HG02571 (cell line): ENCODE measurements around the gene ULK4.

Source experiments
- ATAC-seq: cut with Tn5 transposase; IDR thresholded peaks from one replicate; pipeline ENCODE4 v1.9.1; 2021; ENCODE audit warnings: mild to moderate bottlenecking, moderate library complexity; ENCODE audit not compliant: unreplicated experiment

Gene ULK4

DNA sequence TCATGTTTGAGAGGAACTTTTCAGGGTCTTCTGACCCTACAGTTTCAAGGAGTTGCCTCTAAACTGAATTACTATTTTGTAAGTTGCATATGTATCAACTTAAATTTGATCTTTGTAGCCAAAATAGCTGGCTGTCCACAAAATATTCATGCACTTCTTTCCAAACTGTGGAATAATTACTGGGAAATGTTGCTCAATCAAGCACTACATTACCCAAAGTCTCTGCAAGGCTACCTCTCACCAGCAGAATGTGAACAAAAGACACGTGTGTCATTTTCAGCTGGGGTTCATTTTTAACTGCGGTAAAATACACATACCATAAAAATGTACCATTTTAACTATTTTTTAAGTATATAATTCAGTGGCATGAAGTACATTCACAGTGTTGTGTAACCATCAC lies 442.2 kb downstream of the ULK4 start:
- no peak for ATAC-seq

DNA sequence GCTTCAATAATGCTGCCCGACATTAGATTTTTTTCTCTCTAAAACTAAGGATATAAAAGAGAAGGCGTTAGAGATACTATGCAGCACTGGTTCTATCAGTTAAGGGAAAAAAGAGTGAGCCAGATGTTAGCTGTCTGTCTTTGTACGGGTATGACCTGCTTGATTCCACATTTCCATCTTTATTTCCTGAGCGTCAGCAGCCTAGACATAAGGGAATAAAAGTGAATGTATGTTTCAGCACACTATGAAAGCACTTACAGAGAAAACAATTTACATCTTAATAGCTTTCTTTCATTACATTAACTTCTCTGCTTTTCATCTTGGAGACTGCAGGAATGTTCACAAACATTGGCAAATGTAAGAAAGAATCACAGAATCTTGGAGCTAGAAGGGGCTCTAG lies 443.3 kb downstream of the ULK4 start:
- ATAC-seq = no peak

DNA sequence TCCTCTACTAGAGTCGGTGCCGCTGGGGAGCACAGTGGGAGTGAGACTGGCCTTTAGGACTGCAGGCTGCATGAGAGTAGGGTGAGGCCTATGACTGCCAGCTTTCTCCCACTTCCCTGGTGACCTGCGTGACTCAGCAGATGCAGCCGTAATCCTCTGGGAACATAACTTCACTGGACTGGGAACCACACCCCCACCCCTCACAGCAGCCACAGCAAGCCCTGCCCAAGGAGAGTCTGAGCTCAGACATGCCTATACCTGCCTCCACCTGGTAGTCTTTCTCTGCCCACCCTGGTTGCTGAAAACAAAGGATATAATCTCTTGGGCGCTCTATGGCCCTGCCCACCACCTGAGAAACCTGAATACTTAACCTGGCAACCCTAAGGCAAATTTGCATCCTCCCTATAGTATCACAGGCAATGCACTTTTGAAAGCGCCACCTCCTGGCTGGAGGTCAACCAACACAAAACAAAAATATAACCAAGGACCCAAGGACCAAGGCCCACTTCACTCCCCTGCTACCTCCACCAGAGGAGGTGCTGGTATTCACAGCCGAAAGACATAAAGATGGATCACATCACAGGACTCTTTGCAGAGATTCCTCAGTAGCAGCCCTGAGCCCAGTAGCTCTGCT lies 453.7 kb downstream of the ULK4 start:
- ATAC-seq = no peak

DNA sequence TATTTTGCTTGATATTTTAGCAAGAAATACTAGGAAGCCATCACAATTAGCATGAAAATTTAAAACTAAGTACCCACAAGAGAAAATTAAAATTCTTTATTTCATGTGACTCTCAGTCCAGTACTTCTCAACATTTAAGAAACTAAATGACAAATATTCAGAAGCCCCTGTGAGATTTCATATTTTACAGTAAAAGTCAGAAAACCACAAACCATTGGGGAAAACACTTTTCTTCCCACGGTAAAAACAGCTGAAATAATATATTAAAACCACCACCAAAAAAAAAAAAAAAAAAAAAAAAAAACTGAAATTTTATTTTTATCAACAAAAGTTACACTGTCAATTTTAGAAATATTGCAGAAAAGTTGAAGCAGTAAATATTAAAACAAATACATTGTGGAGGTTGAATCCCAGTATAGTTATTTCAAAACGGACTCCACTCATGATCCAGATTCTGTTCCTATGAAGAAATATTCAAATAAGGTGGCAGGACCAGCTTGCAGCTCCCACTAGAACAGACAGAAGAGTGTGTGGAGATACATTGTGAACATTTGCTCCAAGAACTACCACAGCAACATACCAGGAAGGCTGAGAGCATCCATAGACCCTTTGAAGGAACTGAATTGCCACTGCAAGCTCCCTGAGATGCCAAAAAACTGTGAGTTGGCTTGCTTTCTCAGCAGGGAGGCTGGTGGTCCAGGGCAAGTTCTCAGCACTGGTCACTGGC lies 454.4 kb downstream of the ULK4 start:
- ATAC-seq = no peak

DNA sequence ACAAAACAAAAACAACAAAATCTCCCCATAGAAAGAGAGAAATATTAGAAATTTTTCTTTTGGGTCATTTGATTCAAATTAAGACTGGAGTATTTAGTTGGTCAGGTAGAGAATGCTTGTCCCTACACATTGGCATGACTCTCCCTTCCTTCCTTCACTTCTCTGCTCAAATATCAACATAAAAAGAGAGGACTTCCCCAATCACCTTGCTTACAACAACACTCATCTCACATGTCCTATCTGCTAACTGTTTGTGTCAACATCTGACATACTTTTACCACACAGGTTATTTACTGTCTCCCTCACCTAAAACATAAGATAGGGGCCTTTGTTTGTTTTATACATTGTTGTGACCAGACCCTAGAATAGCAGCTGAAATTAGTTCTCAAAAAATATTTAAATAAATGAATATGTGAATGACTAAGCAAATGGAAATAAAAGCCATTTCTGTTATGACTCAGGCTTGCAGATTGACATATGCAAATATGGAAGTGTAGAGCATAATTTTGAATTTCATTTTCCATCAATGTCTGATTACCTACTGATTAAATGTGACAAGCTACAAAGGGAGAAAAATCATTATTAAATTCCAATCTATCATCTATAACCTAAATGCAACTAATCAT lies 457.8 kb downstream of the ULK4 start:
- no peak for ATAC-seq

DNA sequence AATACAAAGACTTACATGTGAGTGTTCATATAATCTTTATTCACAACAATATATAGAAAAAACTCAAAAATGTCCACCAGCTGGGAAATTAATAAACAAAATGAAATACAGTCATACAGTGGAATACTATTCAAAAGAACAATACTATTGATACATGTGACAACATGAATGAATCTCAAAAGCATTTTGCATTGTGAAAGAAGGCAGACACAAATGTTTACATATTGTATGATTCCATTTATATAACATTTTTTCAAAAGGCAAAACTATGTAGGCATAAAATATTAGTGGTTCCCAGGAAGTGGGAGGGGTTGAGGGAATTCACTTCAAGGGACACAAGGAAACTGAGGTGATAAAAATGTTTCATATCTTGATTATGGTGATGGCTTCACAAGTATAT lies 459.4 kb downstream of the ULK4 start:
- no peak for ATAC-seq

DNA sequence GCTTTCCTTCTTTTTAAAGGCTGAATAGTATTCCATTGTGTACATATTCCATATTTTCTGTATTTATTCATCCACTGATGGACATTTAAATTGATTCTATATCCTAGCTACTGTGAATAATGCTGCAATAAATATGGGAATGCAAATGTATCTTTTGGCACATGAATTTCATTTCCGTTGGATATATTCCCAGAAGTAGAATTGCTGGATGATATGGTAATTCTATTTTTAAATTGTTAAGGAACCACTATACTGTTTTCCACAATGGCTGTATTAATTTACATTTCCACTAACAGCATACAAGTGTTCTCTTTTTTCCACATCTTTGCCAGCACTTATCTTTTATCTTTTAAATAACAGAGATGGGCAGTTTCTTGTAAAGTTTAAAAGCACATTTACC lies 459.9 kb downstream of the ULK4 start:
- ATAC-seq = no peak

DNA sequence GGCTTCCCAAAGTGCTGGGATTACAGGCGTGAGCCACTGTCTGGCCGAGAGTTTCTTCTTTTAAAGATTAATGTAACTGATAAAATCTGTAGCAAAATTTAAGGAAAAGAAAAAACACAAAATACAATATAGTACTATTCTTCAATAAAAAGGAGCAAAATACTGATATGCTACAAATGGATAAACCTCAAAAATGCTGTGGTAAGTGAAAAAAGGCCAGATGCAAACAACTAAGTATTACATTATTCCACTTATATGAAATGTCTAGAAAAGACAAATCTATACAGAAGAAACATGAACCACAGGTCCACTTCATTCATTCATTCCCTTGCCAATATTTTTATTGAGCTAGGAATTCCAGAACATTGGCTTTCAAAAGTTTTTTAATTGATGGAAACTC lies 463.1 kb downstream of the ULK4 start:
- no peak for ATAC-seq

DNA sequence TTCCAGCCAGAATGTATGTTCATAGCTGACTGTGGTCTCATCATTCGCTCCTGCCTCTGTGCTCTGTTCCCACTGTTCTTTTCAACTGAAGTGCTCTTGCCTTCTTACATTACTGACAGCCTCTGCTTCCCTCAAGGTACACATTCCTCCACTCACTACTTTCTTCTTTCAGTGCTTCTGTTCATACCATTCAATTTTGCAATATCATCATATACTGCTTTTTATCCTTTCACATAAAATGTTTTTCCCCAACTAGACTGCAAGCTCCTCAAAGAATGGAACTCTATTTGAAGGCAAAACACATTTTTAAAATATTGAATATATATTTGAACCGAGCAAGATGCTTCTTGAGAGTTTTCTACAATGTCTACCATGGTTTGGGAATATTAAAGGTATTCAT lies 471.5 kb downstream of the ULK4 start:
- ATAC-seq = no peak

DNA sequence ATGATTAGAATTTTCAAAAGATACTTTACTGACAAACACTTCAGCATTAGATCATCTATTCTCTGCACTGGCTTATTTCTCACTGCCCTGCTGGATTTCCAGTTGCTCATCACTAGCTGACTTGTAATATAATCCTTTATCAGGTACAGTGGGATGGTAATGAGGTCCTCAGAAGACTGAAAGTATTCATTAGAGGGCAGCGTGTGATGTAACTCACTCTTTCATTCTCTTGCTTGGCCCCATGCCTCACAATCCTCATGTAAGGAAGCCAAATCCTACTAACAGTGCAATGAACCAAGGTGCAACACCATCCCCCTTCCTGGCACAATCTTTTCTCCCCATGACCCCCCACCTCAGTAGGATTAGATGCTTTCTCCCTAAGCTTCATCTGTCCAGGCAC lies 472.7 kb downstream of the ULK4 start:
- ATAC-seq = no peak

DNA sequence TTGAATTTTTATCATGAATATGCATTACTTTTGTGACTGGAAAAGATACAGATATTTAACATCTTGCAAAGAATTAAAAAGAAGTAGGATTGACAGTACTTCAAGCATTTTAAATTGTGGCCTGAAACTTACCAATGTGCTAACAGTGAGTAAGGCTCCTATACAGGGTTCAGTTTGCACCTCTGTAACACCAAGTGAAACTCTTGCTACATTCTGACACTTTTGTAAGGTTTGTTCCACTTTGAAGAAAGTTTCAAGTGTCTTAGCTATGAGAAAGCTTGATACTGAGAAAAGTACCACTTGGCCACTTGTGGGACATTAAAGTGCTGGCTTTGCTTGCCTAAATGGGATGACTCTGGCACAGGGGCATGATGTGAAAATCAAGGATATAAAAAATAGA lies 473.4 kb downstream of the ULK4 start:
- ATAC-seq = no peak

DNA sequence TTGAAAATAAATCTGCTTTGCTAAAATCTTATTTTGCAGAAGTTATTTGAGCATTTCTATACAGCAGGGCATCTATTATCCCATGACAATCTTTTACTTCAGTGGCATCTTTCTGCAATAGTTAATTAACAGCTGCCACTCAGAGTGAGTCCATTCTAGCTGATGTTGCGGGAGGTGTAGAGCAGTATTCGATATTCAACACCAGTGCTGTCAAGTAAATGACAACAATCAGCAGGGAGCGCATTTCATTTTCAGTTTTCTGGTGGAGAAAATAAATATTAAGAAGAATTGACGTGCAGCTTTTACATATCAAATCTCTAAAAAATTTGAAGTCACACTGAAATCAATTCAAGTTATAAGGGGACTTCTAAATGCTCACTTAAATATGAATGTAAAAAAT lies 476.4 kb downstream of the ULK4 start:
- ATAC-seq = no peak

DNA sequence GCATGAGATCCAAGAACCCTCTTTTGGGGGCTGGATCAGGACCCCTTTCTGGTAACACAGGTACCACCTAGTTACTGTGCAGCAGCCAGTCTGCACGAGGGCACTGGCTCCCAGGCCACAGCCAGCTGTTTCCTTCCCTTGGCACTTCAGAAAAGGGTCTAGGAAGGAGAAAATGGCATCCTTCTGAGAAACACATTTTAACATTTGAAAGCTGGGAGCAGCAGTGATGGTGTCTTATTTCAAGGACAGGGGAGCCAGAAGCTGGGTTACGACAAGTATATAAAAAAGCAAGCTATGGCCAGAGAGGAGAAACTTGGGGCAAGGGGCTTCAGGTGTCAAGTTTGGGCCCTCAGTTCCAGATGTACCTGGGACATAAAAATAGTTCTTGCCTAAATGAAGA lies 479.8 kb downstream of the ULK4 start:
- no peak for ATAC-seq

DNA sequence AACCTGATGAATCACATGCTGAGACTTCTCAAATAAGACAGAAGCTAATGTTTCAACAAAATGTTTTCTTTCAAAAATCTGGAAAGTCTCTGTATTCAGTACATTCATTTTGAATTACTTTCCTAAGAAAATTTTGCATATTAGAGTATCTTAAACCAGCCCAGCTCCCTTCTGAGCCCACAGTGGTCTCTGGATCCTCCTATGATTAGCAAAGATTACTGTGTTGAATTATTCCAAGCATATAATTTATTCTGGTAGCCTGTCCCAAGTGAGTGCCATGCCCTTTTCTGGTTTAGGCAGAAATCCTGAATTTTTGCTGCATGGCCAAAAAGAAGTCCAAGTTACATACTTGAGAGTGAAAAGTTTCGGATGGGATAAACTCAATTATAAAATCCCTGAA lies 483.6 kb downstream of the ULK4 start:
- no peak for ATAC-seq

DNA sequence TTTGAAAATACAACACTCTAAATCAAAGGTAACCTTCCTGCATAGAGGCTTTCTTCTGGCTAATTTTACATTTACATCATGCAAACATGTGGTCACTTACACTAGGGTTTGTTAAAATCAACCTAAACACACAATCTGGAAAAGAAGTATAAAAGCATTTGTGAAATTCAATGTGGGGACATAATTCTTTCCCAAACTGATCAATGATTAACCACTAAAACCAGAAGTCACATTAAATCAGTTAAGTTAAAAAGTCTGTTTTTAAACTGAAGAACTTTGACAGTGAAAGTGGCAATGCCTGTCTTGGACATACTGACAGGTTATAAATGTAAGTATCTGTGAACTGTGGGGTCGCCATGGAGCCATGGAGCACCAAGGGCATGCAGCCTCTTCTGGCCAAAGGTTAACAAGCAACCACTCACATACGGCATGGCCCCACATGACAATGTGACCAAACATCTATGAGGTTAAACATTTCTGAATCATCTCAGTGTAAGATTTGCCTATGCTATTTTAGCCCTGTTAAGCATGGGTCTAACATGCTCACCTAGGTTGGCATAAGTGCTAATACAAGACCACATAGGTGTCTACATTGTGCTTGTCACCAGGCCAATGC lies 484.4 kb downstream of the ULK4 start:
- ATAC-seq = no peak

DNA sequence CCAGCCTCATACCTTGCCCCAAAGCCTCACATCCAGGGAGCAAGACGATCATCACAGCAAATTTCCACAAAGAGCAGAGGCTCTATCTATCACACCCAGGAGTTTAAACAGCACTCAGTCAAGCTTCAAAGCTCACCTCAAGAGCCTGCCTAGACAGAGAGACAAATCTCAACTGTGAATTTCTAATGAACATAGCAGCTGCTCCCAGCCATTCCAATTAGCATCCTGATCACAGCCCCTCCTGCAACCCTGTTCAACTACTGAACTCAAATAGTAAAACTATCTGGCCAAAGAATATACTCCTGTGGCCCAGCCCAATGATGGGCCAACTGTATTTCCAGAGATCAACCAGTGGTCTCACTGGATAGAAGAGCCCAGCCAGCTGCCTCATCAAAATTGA lies 492.8 kb downstream of the ULK4 start:
- no peak for ATAC-seq

DNA sequence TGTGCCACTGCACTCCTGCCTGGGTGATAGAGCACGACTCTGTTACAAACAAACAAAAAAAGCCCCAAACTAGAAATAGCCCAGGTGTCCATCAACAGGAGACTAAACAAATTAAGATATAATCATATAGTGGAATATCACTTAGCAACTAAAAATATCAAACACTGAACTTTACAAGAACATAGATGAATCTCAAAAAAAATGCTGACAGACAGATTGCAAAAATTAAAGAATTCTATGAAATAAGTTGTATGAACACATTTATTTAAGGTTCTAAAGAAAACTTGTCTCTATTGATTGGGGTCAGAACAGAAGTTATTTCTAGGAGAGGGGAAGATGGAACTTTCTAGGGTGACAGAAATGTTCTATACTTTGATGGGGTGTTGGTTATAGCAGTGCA lies 494.4 kb downstream of the ULK4 start:
- no peak for ATAC-seq

DNA sequence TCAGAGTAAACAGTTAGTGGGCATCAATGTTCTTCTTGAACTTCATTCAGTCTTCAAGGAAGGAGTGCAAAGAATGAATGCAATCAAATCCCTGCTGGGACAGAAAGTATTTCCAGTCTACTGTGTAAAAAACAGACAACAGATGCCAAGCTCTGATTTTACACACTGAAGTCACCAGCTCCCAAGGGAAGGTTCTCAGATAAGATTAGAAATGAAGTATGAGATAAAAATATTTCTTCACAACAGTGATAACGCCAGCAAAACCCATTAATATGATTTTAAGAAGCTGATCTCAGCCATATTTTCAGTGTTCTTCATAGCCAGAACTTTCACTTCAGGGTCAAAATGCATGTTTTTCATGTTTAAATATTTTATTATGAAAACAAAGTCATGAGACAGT lies 497.0 kb downstream of the ULK4 start:
- ATAC-seq = no peak

DNA sequence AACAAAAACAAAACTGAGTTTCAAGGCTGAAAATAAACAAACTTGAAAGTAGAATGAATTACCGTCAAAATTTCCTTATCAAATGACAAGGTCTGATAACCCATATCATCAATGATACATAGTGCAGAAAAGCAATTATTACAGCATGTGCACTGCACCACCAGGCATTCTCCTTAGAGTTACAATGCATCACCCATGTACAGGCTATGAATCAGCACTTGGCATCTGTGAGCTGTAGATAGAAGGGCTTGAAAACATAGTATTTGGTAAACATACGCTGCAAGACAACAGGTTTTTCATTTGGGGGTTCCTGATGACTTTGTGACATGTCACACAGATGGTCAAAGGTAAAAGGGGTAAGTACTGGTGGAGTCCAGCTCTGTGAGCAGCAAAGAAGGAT lies 497.5 kb downstream of the ULK4 start:
- no peak for ATAC-seq

DNA sequence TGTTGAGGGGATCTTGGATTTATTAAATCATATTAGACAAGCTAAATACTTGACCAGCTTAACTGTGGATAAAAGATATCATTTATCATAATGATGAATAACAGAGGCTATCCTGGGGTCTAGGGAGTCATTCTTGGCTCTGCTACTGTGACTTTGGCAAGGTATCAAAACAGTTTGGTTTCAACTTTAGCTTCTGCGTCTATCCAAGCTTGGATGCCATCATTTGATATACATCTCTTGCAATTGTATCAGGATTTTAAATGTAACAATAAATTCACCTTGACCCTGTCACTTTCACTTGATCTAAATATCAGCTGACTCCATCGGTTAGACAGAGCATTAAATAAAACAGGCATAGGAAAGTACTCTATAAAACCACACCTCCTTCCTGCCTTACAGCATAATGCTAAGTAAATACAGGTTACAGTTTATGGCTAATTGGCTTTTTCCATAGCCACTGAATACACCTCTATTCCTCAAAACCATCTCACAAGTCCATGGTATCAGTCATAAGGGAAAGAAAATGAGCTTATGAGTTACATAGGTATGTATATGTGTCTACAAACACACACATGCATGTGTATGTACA lies 499.7 kb downstream of the ULK4 start:
- ATAC-seq = no peak

DNA sequence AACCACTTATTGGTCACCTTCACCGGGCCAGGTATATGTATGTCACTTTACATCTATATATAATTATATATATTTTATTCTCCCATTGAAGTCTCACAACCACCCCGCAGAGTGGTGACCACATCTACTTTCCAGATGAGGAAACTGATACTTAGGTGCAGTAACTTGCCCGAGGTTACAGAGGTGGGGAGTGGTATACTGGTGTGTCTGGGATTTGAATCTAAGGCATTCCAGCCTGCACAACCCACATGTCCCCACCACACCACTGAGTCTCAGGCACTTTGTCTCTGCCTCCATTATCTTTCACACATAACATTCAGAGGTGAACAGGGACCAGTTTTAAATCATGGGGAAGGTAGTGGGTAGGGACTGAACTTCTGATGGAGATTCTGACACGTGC lies 501.2 kb downstream of the ULK4 start:
- no peak for ATAC-seq

DNA sequence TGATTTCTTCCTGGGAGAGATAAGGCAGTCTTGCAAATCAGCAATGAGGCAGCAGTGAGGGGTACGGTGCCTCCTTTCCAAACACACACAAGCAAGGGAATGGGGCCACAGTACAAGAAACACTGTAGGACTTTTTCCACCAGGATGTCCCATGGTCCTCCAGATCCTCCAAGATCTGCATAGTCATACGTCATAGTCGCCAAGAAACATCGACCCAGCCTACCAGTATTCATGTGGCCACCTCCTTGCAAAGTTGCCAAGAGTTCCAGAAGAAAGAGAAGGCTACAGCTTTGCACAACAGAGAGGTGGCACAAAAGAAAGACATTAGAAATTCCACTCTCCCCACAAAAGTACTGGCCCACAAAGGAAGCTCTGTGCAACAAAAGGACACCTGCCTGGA lies 504.7 kb downstream of the ULK4 start:
- ATAC-seq = no peak
